AG08395 (cell line): ENCODE results near the gene GJA8.
A peak's percentile ranks its signal among the peaks of the same experiment; 100 is the strongest.
"Not testable (repeated sequence)": the region's sequence is repeated elsewhere in the genome, so short reads cannot be mapped to it uniquely, and the experiment has no call there.

Experiments used
- DNase-seq: peaks from one replicate; pipeline ENCODE4 v3.0.0; 2012; ENCODE audit warnings: mixed read lengths, low spot score

GJA8 gene

DNA sequence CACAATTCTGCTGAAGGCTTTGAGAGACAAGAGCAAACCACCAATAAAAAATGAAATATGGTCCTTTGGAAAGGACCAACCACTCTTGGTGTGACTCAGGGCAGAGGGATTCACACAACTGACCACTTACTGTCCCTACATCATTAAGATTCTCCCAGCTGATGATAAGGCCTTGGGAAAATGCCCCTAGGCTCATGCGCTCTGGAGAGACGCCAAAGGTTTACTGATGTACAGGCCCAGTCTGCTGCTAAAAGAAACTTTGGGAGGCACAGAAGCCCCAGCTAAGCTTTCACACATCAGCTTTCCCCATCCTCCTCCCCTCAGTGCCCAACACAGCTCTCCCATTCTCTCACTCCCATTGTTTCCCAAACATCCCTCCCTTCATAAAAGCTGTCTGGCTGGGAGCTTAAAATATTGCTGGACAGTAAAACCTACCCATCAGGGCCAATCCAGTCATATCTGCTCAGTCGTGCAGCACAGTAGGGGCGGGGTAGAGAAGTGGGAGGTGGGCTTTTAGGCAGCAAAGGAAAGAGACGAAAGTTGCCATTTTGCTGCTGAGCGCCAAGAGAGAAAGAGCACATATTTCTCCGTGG is at the start of gene GJA8:
TSS of gene GJA8 (plus strand) at position 543 of the 593 bp plus-strand sequence. CDS start 5,161 bp downstream, outside the sequence.
- DNase-seq = no peak

DNA sequence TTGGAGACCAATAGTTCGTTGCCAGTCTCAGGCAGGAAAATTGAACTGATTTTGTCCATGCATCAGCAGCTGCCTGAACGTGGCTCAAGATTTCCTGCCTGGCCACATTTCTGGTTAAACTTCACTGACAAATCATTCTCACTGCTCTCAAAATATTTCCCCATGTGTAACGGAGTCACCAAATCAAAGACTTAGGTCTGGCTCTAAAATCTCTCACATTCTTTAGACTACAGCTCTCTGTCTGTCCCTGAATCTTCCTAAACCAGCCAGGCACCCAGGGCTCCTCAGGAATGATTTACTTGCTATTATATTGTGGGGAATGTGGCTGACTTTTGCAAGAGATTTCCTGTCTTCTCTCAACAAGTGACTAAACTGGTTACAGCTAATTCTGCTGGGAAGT is 49.2 kb upstream of the GJA8 start:
- DNase-seq = peak; percentile 50

DNA sequence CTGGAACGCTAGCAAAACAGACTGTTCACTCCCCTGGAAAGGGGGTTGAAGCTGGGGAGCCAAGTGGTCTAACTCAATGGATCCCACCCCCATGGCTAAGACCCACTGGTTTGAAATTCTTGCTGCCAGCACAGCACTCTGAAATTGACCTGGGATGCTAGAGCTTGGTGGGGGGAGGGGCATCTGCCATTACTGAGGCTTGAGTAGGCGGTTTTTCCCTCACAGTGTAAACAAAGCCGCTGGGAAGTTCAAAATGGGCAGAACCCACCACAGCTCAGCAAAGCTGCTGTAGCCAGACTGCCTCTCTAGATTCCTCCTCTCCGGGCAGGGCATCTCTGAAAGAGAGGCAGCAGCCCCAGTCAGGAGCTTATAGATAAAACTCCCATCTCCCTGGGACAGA is 47.6 kb upstream of the GJA8 start:
- not testable (repeated sequence) for DNase-seq

DNA sequence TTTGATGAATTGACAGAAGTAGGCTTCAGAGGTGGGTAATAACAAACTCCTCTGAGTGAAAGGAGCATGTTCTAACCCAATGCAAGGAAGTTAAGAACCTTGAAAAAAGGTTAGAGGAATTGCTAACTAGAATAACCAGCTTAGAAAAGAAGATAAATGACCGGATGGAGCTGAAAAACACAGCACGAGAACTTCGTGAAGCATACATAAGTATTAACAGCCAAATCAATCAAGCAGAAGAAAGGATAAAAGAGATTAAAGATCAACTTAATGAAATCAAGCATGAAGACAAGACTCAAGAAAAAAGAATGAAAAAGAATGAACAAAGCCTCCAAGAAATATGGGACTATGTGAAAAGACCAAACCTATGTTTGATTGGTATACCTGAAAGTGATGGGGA is 46.6 kb upstream of the GJA8 start:
- not testable (repeated sequence) for DNase-seq

DNA sequence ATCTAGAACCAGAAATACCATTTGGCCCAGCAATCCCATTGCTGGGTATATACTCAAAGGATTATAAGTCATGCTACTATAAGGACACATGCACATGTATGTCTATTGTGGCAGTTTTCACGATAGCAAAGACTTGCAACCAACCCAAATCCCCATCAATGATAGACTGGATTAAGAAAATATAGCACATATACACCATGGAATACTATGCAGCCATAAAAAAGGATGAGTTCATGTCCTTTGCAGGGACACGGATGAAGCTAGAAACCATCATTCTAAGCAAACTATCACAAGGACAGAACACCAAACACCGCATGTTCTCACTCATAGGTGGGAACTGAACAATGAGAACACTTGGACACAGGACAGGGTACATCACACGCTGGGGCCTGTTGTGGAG is 35.4 kb upstream of the GJA8 start:
- DNase-seq = not testable (repeated sequence)

DNA sequence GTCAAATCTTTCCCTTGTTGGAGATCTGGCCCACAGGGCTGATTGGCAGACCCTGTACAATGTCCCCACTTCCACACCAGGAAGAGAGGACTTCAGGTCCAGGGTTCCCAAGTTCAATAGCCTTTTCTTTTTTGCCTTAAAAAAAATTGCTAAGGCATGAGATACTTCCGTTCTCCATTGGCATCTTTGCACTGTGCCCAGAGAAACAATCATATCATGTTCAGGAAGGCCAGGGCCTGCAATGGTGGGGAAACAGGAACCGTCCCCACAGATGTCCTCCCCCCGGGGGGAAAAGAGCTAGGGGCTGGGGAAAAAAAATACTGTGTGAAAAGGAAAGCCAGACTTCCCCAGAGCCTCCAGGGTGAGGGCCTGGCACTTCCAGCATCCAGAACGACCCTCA is 24.6 kb upstream of the GJA8 start:
- no peak for DNase-seq

DNA sequence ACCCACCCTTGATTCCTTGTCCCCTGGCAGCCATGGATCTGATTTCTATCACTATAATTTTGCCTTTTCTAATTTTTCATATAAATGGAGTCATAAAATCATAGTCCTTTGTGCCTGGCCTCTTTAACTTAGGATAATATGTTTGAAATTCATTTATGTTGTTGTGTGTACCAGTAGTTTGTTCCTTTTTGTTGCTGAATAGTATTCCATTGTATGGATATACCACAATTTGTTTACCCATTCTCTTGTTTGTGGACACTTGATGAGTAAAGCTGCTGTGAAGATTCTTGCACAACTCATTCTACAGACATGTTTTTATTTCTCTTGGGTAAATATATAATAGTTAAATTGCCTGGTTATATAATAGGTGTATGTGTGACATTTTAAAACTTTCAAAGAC is 22.7 kb upstream of the GJA8 start:
- no peak for DNase-seq

DNA sequence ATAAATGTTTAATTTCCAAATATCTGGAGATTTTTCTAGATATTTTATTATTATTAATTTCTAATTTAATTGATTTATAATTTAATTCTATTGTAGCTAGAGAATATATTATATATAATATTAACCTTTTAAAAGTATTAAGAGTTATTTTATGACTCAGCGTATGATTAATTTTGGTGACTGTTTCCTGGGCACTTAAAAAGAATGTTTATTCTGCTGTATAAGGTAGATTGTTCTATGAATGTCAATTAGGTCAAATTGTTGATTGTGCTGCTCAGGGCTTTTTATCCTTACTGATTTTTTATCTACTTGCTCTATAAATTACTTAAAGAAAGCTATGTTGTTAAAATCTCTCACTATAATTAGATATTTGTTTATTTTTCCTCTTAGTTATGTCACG is 20.1 kb upstream of the GJA8 start:
- no peak for DNase-seq

DNA sequence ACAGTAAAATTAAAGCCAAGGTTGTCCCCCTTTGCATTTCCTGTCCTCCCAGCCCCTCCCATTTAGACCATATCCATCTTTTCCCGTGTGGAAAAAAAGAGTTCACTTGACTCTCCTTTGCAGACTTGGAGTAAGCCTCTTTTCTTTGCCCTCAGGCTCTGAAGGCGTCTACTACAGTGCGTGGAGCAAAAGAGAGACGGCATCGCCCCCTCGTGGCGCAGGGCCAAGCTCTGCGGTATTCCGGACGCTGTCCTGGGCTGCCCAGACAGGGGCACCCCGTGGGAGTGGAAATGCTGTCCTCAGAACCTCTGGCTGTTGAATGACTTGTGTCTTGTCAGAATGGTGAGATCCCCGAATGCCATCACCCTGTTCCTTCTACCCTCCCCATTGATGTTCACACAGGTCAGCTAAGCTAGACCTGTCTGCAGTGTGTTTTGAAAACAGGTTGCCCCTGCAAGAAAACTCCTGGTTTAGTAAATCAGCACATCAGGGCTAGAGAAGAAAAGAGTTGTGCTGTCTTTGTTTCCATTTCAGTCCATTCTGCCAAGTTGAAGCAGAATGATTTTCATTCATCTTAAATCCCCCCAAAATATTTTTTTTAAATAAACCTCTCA is 12.3 kb upstream of the GJA8 start:
- DNase-seq = peak; percentile 39

DNA sequence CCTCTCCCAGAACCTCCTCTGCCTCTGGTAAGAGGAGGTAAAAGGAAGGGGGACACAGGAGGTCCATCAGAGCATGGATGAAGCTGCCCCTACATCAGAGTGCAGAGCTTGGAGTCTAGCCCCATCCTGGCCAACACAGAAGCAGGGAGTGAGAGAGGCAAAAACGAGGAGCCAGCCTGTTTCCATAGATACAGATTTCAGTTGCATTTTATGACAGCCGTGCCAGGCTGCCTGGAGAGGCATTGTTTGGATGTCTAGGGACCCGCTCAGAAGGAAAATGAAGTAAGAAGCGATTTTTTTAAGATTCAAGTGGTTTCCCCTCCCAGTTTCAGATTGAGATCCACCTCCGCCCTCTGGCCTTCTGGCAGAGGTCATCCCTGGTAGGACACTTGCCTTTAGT is 11.5 kb upstream of the GJA8 start:
- DNase-seq = no peak

DNA sequence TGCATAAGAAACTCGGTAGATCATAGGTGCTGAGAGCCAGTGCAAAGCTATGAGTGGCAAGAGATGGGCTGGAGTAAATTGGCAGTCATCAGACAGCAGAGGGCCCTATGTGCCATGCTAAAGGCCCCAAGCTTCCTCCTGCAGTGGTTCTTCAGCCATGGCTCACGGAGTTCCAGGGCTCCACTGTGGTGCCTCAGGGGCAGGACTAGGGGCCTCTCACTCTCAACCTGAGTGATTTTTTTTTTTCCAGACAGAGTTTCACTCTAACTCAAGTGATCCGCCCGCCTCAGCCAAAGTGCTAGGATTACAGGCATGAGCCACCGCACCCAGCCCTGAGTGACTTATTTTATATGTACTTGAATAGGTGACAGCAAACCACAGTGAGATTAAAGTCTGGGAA is 10.4 kb upstream of the GJA8 start:
- DNase-seq = no peak

DNA sequence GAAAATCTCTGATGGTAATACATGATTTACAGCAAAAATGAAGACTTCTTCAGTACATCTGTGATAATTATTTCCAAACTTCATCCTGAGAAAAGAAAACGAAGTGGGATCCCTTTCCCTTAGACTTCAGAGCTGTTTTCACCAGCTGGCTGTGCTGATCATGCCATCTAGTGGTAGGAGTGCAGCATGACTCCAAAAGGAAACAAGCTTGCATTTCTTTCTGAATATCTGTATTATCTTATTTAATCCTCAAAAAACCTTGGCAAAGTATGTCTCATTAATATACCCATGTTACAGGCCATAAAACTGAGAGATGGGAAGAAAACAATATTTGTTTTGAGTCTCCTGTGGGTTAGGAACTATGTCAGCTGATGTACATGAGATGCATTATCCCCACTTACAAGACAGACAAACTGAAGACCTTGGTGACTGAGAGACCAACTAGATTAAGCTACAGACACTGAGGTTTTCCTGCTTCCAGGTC is 9.8 kb upstream of the GJA8 start:
- peak; percentile 80 for DNase-seq

DNA sequence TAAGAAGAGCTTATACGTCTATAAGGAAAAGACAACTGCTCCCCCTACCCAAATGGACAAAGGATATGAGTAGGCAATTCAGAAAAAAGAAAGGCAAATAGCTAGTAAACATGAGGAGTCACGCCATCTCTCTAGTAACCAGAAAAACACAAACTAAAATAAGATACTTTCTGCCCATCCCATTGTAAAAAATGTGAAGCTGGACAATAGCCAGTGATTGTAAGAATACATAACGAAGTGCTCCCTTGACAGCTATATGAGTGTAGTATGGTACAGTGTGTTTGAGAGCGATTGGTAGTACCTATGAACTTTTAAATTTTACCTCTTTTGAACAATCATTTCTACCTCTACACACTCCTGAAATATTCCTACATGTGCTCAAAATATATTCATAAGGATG is 7.5 kb upstream of the GJA8 start:
- no peak for DNase-seq

DNA sequence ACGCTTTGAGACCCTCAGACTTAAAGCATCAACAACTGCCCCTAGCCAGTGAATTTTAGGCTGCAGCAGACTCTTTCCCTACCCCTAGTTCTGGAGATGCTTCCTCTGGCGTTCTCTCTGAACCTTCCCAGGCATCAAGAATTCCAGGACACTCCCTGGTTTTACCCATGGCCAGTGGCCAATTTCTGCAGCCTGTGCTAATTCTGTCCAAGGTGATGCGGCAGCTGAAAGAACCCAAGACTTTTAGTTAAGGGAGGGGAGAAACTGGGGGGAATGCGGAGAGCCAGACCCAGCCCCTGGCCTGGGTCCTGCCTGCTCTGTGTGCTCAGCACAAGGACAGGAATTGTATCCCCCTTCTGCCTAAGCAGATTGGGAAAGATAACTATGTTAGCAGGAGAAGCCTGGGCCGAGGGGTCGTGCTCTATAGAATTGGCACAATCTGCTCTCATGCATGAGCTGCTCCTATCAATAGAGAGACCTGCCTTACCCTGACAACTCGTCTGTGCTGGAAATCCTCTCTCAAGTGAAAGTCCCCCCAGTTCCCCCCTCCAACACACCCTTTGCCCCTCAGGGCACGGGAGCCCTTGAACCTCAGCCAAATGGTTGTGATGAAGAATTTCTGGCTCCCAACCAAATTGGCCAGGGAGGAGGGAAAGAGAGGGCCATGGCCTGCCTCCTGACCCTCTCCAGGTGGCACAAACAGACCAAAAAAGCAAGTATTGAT is 5.4 kb upstream of the GJA8 start:
- DNase-seq = no peak

DNA sequence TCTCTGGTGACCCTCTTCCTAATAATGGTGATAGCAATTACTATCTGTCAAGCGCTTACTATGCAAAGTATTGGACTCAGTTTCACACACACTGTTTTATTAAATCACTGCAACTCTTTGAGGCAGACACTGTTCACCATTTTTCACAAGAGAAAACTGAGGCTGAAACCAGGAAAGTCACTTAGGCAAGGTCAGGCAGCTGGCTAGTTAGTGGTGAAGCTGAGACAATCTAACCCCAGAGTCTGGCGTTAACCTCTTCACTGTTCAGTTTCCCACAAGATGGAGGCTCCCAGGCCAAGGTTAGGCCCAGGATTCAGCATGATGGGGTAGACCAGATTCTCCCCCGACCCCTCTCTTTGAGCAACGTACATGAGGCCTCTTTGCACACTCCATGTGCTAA is 4.8 kb upstream of the GJA8 start:
- no peak for DNase-seq

DNA sequence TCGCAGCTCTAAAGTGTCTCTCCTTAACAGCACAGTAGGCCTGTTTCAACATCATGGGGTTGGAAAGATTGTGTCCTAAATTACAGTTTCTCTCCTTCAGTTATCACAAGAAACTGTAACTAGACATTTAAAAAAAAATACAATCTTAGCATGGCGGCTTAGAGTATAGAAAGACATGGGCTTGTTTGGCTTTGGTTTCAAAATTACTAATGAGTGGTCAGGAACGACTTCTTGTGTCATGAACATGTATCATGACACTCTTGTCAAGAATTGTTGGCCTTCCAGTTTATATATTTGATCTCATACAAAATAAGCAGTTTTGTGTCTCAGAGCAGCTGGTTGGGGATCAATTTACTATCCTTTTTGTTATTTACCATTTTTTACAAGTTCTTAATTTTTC is 2.1 kb downstream of the GJA8 start:
- DNase-seq = no peak

DNA sequence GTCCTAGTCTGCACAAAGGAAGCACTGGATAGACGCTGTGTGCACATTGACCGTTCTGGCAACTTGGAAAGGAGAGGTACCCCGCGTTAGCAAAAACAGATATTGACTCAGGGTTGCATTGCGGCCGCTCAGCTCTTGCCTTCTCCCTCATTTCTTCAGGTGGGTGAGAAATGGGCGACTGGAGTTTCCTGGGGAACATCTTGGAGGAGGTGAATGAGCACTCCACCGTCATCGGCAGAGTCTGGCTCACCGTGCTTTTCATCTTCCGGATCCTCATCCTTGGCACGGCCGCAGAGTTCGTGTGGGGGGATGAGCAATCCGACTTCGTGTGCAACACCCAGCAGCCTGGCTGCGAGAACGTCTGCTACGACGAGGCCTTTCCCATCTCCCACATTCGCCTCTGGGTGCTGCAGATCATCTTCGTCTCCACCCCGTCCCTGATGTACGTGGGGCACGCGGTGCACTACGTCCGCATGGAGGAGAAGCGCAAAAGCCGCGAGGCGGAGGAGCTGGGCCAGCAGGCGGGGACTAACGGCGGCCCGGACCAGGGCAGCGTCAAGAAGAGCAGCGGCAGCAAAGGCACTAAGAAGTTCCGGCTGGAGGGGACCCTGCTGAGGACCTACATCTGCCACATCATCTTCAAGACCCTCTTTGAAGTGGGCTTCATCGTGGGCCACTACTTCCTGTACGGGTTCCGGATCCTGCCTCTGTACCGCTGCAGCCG is 5.4 kb downstream of the GJA8 start:
- no peak for DNase-seq

DNA sequence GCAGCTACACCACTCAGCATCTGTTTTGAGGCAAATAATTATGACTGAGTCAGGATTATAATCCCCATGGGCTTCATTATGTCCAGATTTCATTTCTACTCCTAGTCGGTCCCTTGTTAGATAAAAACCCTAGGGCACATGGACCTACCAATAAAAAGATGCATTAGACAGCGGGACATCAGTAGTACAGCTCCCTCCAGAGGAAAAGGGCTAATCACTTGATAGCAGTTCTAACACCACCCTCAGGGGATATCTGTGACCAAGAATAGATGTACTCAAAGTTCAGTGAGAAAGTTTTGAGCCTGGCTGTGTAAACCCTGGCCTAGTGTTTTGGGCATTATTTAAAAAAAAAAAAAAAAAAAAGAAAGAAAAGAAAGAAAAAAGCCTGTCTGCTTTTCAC is 10.0 kb downstream of the GJA8 start:
- no peak for DNase-seq

DNA sequence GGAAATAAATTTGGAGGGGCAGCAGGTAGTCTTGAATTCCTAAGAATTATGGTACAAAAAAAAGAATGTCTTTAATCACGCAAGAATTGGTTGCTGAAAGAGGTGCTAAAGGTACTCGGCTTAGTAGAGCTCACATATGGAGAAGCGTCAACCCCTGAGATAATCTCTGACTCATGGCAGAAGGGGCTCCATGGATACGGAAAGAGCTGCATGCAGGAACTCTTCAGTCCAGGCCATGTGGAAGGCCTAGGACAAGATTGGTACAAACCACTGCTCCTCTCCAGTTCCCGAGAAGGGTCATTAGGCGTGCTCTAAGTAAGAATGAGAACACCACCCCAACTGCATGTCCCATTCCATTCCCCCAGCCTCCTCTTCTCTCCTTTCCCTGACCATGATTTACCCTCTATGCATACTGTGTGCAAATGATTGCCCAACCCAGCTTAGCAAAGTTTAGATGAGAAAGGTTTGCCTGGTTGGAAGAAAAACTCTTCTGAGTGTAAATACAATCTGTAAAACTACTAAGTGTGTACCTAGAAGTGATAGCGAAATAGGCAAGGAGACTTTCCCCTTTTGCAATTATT is 10.9 kb downstream of the GJA8 start:
- DNase-seq = no peak

DNA sequence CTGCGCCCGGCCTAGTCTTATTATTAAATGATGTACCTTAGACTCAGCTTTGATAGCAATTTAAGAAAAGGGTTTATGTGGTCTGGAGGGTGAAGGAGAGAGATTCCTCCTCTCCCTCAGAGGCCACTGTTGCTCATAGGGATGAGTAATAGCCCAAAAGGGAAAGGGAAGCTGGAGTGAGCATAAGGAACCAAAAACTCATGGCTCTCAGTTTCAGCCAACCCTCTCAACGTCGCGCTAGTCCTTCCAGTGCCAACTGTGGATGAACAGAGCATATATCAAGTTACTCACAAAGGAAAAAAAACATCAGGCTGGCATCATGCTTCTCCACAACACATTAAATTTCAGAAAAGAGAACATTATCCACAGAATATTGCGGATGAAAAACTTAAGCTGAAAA is 17.3 kb downstream of the GJA8 start:
- DNase-seq = no peak

DNA sequence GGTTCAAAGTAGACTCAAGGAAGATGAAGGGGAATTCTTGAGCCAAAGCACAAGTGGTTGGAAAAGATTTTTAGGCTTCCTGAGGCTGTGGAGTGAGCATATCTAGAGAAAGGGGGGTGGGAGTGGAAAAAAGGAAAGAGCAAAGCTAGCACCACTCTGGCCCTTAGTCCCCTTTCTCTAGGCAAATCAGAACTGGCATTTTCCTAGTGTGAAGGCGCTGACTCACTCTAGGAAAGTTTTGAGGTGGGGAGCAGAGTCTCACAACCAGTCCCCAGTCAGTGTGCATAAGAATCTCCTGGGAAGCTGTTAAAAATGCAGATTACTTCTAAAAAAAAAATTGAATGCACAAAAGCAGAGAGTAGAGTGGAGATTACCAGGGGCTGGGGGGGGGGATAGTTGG is 22.2 kb downstream of the GJA8 start:
- DNase-seq = no peak

DNA sequence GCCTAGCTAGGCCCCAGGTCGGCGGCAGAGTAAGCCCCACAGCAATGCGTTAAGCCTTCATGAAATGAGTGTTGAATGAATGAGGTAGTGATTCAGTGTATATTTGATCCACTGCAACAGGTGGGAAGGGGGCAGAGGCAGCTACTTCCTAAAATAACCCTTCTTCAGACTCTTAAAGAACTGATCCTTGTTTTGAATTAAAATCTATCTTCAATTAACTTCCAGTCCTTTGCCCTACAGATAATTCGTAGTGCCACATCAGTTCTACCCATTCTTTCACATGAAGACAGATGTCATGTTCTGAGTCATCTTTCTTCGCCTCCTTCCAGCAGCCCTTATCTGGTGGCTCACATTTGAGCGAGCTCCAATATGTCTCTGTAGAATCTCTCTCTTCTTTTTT is 24.6 kb downstream of the GJA8 start:
- DNase-seq = not testable (repeated sequence)
